Esophagus muscularis mucosa (tissue), 4 donors: Measurements from ENCODE around the gene METTL16.

Source experiments
- EP300 ChIP-seq: sonication (generic); formaldehyde crosslinking; IDR thresholded peaks from one replicate; pipeline ENCODE4 v1.6.1; 2017; ENCODE audit warnings: antibody characterized with exemption
- POLR2AphosphoS5 ChIP-seq, 2 donors: sonication (generic); formaldehyde crosslinking; IDR thresholded peaks; one replicate each; pipeline ENCODE4 v1.6.1; 2017; ENCODE audit warnings: antibody characterized with exemption in 2 of 2
- TF ChIP-seq, protein P1 (sequence below), 3 experiments: fragments of 200-600 bp in 2 of 3; fragments of 450-650 bp in 1 of 3; sonication (generic) in 2 of 3; IDR thresholded peaks; one replicate each; pipeline ENCODE4 v1.5.1; 2017 to 2019; ENCODE audit warnings: antibody characterized with exemption in 3 of 3, mild to moderate bottlenecking in 2 of 3, moderate library complexity in 1 of 3

DNA sequence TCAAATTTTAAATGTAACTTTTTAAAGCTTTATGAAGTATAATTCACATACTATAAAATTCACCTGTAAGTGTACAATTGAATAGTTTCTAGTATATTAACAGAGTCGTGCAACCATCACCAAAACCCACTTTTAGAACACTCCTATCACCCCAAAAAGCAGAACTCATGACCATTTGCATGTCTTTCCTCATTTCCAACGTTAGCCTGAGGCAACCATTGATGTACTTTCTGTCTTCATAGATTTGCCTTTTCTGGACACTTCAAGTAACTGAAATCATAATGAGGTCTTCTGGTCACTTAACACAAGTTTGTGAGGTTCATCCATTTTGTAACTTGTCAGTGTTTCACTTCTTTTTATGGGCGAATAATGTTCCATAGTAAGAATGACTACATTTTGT is 33.2 kb downstream of the METTL16 start:
- TF ChIP-seq, protein P1, sequence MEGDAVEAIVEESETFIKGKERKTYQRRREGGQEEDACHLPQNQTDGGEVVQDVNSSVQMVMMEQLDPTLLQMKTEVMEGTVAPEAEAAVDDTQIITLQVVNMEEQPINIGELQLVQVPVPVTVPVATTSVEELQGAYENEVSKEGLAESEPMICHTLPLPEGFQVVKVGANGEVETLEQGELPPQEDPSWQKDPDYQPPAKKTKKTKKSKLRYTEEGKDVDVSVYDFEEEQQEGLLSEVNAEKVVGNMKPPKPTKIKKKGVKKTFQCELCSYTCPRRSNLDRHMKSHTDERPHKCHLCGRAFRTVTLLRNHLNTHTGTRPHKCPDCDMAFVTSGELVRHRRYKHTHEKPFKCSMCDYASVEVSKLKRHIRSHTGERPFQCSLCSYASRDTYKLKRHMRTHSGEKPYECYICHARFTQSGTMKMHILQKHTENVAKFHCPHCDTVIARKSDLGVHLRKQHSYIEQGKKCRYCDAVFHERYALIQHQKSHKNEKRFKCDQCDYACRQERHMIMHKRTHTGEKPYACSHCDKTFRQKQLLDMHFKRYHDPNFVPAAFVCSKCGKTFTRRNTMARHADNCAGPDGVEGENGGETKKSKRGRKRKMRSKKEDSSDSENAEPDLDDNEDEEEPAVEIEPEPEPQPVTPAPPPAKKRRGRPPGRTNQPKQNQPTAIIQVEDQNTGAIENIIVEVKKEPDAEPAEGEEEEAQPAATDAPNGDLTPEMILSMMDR (IDR thresholded peaks at IDR 0.05), result no peak
- TF ChIP-seq POLR2AphosphoS5 (IDR thresholded peaks at IDR 0.05) (no peak), EP300 (no peak)
